ENCODE measurements around the gene MTOR.

Gene MTOR

GRCh38 chr1:11216074-11216473 lies 46.3 kb downstream of the MTOR start:
- no peak for DNase-seq (ENCODE audit: low read depth in 2 of 2)

GRCh38 chr1:11215381-11216005 lies 46.9 kb downstream of the MTOR start:
- no peak for DNase-seq (ENCODE audit: low read depth in 2 of 2)

GRCh38 chr1:11214698-11215380 lies 47.5 kb downstream of the MTOR start:
- DNase-seq (ENCODE audit: low read depth in 2 of 2) = no peak

- no peak for DNase-seq (ENCODE audit: low read depth in 2 of 2)
Measured at GRCh38 chr1:11211925-11212587, 50.3 kb downstream of the MTOR start.

- DNase-seq (ENCODE audit: low read depth in 2 of 2) = no peak
Measured at GRCh38 chr1:11211461-11211860, 50.9 kb downstream of the MTOR start.

GRCh38 chr1:11207898-11208611 lies 54.3 kb downstream of the MTOR start:
- DNase-seq (ENCODE audit: low read depth in 2 of 2) = no peak

- DNase-seq (ENCODE audit: low read depth in 2 of 2) = no peak
Measured at GRCh38 chr1:11204396-11205190, 57.8 kb downstream of the MTOR start.

GRCh38 chr1:11198851-11199594 lies 63.3 kb downstream of the MTOR start:
- DNase-seq (ENCODE audit: low read depth in 2 of 2) = no peak

- no peak for DNase-seq (ENCODE audit: low read depth in 2 of 2)
Measured at GRCh38 chr1:11198257-11198656, 64.1 kb downstream of the MTOR start.

GRCh38 chr1:11197359-11197758 lies 65.0 kb downstream of the MTOR start:
- no peak for DNase-seq (ENCODE audit: low read depth in 2 of 2)

- DNase-seq (ENCODE audit: low read depth in 2 of 2) = no peak
Measured at GRCh38 chr1:11196945-11197344, 65.4 kb downstream of the MTOR start.

- DNase-seq (ENCODE audit: low read depth in 2 of 2) = no peak
Measured at GRCh38 chr1:11194407-11195176, 67.8 kb downstream of the MTOR start.

- no peak for DNase-seq (ENCODE audit: low read depth in 2 of 2)
Measured at GRCh38 chr1:11193376-11193775, 69.0 kb downstream of the MTOR start.

- no peak for DNase-seq (ENCODE audit: low read depth in 2 of 2)
Measured at GRCh38 chr1:11188858-11189451, 73.4 kb downstream of the MTOR start, which contains the start of gene ANGPTL7. TSS of gene ANGPTL7 (plus strand) at chr1:11189355. CDS start at chr1:11189580, 225 bp downstream.

- DNase-seq (ENCODE audit: low read depth in 2 of 2) = no peak
Measured at GRCh38 chr1:11188381-11188780, 74.0 kb downstream of the MTOR start.

GRCh38 chr1:11187931-11188330 lies 74.4 kb downstream of the MTOR start:
- no peak for DNase-seq (ENCODE audit: low read depth in 2 of 2)

GRCh38 chr1:11187494-11187893 lies 74.9 kb downstream of the MTOR start:
- DNase-seq (ENCODE audit: low read depth in 2 of 2) = no peak

GRCh38 chr1:11187000-11187399 lies 75.4 kb downstream of the MTOR start:
- DNase-seq (ENCODE audit: low read depth in 2 of 2) = no peak

- no peak for DNase-seq (ENCODE audit: low read depth in 2 of 2)
Measured at GRCh38 chr1:11184973-11185372, 77.4 kb downstream of the MTOR start.

GRCh38 chr1:11182884-11183283 lies 79.5 kb downstream of the MTOR start:
- no peak for DNase-seq (ENCODE audit: low read depth in 2 of 2)

Measured in stimulated activated CD8-positive, alpha-beta memory T cell treated with anti-CD3 and anti-CD28 coated beads, Interleukin-15, amount 100 ng/mL, for 48 hours (primary cell).